ENCODE data around the gene ADCY7.

Gene ADCY7

DNA sequence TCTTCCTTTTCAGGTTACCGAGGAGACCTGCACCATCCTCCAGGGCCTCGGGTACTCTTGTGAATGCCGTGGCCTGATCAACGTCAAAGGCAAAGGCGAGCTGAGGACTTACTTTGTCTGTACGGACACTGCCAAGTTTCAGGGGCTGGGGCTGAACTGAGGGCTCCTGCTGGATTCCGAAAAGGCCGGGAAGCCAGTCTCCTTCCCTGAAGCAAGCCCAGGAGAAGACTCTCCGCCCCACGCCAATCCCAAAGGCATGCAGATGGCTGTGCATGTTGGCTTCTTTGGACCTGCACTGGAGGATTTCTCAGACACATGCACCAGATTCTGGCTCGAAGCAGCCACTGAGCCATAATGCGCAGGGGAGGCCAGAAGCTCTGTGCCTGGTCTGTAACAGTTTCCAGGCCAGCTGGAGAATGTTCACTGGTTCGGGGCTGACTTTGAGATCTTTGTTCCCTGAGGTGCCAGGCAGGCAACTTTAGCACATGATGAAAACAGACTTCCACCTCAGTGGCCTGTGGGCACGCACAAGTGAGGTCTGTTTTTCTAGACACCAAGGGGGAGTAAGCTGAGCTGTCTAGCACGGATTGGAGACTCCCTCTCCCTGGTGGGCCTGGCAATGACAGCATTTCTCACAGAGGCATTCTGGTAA, 49.1 kb downstream of the ADCY7 start:
- DNase-seq = no peak

DNA sequence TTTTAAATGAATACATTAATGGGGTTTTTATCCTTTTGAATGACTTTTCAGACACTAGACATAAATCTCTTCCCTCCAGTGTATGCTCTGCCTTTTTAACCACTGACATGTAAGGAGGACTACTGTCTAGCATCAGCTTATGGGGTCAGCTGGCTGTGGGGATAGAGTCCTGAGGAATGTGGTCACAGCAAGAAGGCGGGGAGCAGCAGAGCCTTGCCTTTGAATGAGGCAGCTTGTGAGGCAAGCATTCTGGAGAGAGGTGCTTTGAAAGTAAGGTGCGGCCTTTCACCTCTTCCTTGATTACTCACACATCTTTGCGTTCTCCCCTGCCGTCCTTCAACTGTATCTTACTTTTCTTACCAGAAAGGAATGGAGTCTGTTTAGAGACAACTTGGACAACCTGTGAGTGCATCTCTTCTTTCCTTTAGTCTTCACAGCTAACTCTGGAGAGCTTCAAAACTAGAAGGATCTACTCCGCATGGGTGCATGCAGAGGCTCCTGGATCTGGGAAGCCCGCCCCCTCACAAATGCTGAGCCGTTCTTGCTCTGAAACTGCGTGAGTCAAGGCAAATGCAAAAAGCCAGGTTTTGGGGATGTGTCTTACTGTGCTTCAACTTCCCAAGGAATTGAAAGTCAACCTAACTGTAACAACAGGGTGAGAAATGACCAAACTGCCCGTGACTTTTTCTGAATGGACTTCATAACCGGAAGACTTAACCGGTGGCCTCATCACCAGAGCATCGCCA, 49.9 kb downstream of the ADCY7 start:
- DNase-seq = no peak

DNA sequence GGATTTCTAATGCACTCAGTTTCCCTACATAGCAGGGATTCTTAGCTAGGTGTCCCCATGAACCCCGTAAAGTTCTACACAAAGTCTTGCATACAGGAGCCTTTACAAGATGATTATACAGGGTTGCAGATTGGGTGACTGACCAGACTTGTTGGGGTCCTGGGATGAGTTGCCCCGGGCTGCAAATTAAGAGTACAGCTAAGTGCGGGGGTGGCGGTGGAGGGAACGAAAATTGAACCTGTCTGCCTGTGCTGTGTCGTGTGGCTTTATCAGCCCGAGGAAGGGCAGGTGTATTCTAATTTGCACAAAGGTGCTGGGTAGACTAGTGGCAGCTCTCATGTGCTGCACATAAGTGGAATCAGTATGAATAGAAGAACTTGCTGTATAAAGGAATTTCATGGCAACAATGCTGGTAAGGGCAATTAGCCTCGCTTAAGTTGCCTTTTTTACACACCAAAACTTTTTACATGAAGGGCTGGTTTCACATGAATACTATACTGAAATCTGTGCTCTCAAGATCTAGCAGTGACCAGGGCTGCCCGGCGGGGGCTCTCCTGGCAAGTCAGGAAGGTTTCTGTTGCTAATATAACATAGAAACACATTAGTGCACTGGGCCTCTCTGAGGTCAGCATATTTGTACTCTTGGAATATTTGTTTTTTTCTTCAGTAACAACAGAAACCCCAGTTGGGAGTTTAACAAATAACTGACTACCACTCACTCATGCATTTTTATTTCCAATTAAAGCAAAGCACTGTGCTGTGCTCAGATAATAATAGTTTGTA, 50.7 kb downstream of the ADCY7 start:
- no peak for DNase-seq

DNA sequence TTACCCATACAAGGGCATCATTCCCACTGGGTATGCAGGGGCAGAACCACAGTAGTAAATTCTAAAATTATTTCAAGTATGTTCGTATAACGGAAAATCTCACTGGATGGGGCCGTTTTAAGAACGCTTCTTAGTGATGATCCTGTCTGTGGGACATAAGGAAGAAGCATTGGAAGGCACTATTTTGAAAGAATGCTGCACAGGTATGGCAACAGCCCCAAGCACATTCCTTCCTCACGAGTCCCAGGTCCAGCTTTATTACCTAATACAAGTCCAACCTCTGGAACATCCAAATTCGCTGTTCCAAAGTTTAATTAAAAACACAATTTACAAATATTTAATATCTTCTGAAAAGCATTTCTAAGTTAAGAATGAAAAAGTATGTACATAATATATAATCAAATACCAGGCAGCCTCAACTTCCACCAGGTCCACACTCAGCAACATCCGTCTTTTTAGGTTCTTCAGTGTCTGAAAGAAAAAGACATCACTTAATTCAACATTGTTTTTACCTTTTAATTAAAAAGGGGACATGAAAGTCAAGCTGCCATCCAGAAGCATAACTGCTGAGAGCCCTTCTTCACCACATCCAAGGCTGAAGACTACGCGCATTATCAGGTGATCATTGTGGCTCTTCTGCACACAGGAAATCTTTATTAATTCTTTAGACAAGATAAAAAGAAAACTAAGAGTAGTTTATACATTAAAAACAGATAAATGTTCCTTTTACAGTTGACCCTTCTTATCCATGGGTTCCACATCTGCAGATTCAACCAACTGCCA, 52.6 kb downstream of the ADCY7 start:
- no peak for DNase-seq

DNA sequence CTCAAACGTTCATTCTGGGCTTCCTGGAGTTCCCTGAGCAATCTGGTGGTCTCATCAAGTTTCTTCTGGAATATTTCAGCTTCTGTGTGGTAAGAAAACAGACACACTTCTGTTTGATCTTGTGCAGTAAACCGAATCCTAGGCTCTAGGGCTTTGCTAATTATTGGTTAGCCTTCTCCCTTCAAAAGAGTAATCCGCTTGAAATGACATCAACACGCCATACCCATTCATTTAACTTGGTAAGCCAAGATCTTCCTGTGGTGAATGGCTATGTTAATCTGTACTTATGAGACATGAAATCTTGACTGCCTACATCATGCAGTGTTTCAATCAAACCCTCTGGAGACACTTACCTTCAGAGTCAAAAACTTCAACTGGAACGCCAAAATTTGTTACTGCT, 54.0 kb downstream of the ADCY7 start:
- no peak for DNase-seq

DNA sequence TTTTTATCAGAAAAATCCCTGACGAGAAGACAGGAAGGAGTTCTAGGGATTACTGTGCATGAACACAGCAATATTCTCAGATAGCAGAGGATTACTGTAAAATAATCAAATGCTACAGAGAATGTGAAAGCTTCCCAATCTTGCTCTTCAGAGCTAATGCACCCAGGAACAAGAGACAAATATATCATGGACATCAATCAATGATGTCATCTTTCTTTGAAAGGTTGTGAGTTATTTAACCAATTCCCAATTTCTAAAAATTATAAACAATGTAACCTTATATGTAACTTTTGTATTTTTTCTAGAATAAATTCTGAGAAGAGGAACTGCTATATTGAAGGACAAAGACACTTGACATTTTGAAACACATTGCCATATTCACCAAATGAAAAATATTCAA, 56.0 kb downstream of the ADCY7 start:
- DNase-seq = no peak

DNA sequence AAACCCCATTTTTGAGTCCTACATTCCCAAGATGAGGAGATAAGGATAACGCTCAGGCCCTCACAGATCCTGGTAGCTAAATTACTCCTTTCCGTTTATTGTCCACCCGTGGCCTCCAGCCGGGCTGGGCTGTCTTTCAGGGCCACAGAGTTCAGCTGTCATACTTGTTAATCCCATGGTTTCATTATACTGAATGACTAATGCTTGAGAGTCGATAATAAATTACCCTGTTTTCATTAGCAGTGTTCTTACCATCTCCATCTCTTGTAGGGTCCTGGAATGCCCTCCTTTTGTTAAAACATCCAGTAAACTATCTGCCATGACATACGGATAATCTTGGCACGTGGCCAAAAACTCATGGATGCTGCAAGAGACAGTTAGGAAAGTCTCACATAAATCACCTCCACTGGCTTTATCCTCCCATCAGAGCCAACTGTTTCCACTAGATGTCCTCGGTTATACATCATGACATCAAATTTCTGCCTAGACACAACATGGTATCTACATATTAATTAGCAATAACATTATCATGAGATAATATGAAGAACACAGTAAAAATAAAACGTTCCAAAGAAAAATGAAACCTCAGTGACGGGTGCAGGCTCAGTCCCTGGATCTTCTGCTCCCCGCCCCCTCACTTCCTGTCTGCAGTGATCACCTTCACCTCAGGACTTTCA, 57.1 kb downstream of the ADCY7 start:
- DNase-seq = no peak

DNA sequence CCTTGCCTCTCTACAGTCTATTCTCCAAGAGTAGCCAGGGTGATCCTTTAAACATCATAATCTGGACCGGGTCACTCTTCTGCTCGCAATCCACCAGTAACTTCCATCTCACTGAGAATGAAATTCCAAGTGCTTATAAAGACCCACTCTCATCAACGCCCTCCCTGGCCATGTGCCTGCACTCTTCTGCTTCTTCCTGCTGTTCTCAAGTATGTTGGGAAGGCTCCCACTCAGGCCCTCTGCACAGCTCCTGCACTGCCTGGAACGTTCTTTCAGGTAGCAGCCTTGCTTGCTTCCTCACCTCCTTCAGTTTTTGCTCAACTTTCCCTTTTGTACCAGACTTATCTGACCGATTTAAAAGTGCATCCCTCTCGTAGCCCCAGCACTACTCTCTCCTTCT, 58.0 kb downstream of the ADCY7 start:
- DNase-seq = no peak

DNA sequence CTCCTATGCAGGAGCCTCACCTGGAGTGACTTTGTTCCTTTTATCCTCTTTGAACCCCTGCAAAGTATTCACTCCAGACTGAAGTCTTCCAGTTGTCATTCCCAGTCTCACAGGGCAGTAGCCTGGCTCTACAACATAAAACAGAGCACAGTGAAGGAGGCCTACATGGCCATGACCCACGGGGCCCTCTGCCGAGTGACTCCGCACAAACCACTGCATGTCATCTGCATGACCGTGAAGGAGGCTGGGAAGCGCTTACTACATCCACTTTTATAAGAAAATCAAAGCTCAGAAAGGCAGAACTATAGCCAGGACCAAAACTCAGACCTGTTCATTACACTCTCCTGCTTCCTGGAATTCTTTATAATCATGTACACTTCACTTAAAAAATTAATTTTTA, 59.9 kb downstream of the ADCY7 start:
- DNase-seq = no peak

DNA sequence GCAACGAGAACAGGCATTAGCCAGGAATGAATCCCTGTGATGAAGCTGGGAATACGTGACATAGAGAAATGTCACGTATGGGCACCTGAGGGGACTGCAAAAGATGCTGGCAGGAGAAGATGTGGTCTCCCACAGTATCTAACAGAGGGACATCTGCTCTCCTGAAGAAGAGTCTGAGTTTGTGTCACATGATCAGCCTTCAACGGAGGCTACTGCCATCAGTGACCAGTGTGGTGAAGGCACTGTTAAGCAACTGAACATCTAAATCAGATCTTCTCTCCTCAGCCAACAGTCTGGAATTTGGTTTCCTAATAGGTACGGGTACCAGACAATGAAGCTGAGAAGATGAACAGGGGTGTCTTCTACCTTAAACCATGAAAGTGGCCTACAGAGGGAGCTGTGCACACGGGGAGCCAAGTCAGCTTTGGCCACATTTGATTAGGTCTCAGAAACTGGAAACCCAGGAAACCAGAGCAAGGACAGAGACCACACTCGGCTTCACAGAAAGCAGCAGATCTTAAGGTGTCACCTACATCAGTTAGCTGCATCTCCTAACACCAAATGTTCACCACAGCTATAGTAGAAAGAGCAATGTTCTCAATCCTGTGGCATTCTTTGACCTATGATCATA, 60.6 kb downstream of the ADCY7 start:
- peak; percentile 45 to 87 (median 59) for DNase-seq

DNA sequence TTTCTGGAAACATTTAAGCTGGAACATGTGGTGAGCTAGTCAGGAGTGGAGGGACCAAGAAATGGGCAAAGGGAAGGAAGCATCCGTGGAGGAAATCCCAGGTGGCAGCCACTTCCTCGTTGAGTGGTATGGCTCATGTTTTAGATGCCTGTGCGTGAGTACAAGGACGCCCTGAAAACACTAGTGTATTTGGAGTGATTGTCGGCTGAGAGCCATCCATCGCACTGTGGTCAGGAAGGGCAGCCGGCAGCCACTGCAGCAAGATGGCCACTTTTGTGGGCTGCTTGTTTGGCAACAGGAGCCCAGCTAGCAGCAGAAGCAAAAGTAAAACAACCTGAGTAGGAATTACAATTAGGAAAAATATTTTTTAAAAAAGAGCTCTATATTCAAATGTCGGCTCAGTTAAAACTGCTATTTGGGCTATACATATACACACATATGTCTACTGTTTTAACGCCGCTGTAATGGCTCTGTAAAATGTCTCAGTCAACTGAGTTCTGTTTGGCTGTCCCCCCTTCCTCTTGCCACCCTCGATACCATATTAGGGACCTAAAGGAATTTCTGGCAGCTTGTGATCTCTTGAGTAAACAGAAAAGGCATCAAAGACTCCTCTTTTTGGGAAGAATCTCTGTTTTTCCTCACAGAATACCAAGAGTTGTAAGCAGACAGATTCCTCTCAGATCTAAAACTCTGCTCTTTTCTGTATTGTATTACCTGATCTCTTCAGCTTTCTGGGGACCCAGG, 63.3 kb downstream of the ADCY7 start:
- DNase-seq = no peak

DNA sequence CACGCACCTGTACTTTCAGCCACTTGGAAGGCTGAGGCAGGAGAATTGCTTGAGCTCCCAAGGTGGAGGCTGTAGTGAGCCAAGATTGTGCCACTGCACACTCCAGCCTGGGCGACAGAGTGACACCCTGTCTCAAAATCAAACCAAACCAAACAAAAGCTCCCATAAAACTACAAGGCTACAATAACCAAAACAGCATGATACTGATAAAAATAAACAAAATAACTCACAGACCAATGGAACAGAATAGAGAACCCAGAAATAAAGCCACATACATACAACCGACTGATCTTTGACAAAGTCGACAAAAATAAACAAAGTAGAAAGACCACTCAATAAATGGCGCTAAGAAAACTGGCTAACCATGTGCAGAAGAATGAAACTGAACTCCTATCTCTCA, 65.2 kb downstream of the ADCY7 start:
- no peak for DNase-seq

DNA sequence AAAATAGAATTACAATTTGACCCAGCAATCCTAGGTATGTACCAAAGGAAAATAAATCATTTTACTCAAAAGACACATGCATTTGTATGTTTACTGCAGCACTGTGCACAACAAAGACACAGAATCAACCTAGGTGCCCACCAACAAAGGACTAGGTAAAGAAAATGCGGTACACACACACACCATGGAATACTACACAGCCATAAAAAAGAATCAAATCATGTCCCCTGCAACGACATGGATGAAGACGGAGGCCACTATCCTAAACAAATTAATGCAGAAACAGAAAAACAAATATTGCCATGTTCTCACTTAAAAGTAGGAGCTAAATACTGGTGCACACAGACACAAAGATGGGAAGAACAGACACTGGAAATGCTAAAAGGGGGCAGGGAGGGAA, 66.2 kb downstream of the ADCY7 start:
- no peak for DNase-seq

DNA sequence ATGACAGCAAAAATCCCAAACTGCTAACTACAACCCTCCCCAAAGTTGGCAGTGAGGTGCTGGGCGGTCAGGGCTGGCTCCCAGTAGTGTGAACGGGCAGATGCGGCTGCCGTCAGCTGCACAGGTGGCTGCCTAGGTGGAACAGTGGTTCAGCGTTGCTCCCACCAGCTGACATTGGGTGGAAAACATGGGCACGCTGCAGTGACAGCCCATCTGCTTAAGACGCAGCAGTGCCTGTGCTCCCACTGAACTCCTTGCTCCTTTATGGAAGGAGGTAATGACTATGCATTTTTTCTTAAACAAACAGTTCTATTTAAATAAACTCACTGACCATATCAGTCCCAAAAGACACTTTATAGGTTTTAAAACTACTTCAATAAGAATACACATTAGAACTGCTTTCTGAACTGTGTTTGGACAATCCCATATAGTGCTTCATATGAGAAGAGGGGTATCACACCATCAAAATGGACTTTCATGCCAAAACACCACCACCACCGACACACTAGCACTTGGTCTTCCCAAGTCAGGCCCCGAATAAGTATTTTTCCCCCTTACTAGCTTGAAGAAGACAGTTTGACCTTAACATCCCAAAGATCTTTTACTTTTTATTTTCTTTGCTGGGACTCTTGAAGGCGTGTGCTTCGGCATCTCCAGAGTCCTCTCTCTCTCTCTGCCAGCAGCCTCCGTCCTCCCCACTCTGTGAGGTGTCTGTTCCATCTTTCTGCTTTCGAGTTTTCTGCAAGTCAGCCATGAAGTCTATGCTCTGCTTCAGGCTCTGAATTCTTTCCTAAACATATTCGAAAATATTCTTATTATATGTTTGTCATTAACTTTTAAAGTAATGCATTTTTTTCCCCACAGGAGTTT, 68.0 kb downstream of the ADCY7 start:
- DNase-seq = no peak

DNA sequence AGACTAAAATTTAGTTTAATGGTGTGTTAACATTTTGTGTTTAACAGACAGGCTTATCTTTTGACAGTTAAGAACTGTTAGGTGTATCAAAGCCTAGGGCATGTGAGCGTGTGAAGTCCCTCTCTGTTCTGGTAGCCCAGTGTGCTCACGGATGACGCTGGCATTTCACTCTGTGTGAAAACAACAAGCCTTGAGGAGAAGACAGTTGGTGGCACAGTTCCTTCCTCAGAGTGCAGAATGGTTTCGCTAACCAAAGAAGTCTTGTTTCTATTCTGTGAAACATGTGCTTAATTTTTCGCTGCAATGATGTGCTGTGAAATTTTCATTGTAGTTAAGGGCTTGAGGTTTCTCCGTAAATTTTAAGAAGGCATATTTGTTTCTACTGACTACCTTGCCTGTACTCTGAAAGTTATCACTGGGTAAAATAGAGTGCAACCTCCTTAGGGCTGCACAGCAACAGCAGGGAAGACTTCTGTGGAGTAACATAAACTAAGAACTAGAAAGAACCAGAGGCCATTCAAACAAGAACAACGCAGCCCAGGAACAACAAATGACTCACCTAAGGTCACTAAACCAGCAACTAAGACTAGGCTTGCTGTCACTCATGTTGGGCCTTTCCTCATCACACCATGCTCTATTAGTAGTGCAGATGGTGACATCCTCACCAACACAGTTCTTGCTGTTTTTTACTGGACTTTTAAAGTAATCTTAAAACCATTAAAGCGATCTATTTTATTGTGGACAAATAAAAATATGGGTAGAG, 69.0 kb downstream of the ADCY7 start:
- peak in 3 of 5 donors; percentile 35 to 78 (median 41) for DNase-seq

DNA sequence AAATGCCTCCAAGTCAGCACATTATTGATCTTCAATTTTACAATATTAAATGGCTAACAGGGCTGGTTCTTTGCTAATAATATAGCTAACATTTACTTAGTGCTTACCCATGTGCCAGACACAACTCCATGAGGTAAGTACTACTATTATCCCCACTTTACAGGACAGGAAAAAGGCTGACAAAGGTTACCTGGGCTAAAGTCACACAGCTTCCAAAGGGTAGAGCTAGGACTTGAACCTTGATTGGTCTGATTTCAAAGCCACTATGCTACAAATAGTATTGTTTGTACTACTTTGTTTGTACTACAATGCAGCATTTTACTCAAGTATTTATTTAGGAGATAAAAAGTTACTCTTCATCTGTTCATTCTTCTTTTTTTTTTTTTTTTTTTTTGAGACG, 70.5 kb downstream of the ADCY7 start:
- no peak for DNase-seq

DNA sequence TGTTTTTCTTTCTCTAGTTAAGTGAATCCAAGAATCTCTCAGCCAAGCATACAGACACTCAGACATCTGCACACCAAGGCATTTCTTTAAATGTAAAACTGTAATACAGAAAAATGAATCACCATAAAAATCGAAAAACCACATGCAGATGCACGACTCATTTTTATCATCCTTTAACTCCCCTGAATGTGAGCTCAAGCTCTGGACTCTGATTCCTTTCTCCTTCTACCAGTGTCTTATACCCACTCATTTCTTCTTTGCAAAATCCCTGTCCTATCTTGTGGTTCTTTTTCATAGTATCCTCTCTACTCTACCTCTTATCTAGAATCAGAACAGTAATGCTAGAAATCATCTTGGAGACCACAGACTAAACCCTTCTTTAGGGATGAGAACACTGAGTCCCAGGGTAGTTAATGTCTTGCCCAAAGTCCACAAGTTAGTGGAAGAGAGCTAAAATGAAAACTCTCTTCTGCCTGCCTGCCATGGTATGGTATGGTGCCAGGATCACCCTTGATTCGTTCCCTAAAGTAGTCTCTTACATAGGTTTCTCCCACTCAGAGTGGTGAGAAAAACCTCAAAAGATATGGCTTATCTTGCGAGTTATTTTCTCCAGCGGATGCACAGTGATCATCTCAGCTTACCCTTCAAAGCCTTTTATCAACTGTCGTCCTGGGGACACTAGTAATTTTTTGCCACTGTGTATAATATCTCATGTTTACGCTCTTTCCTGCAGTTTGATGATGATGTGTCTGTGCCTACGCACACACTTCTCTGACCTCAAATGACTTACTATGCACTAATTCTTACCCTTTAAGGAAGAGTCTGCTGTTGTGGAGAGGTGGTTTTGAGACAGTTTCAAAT, 72.2 kb downstream of the ADCY7 start:
- peak in 1 of 5 donors; percentile 73 for DNase-seq

DNA sequence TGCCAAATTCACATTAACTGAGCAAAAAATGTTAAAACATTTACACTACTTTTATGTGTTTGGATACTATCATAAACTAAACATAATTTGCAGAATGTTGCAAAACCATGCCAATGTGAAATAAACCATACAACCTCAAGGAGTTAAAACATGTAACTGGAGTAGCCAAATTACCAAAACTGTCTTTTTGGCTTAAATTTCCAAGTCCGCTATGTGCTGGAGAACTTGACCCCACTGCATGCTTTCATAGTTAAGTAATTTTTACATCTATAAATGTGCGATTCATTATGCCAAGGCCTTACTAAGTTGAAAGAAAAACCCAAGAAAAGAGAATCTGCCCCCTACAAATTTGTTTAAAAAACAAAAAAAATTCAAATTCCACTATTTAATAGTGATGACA, 74.2 kb downstream of the ADCY7 start:
- no peak for DNase-seq
